Sigmoid colon (tissue), 7 donors: ENCODE data around the gene SARM1. TPM values are rescaled to one million over a fixed set of nuclear protein-coding genes. Genes with fewer than 3 reads are reported as not detected.
A peak's percentile ranks its signal among the peaks of the same experiment; 100 is the strongest.

Experiments
- DNase-seq: peaks from one replicate; pipeline ENCODE4 v3.0.0-alpha.2; 2019
- H3K27ac ChIP-seq, 4 donors: fragments of 200-600 bp; sonication (generic); one replicate each; pipeline ENCODE4 v1.5.1; 2016 to 2019; ENCODE audit warnings: mild to moderate bottlenecking in 1 of 4
- H3K27me3 ChIP-seq, 3 donors: fragments of 200-600 bp; sonication (generic); one replicate each; pipeline ENCODE4 v1.5.1; 2019; ENCODE audit warnings: mild to moderate bottlenecking in 1 of 3
- H3K36me3 ChIP-seq, 4 donors: fragments of 200-600 bp; sonication (generic); one replicate each; pipeline ENCODE4 v1.5.1; 2016 to 2019
- H3K4me1 ChIP-seq, 4 donors: fragments of 200-600 bp; sonication (generic); one replicate each; pipeline ENCODE4 v1.5.1; 2017 to 2019
- H3K4me3 ChIP-seq, 4 donors: fragments of 200-600 bp; sonication (generic); one replicate each; pipeline ENCODE4 v1.5.1; 2017 to 2019; ENCODE audit warnings: mild to moderate bottlenecking in 2 of 4, moderate library complexity in 1 of 4
- H3K9me3 ChIP-seq, 4 donors: fragments of 200-600 bp in 3 of 4; sonication (generic) in 3 of 4; one replicate each; pipeline versions ENCODE4 v1.5.1 to v1.6.1; 2013 to 2019
- CTCF ChIP-seq, 4 experiments: fragments of 450-650 bp in 3 of 4; fragments of 200-600 bp in 1 of 4; IDR thresholded peaks; one replicate each; pipeline ENCODE4 v1.5.1; 2016 to 2019; ENCODE audit warnings: antibody characterized with exemption in 4 of 4, mild to moderate bottlenecking in 3 of 4, moderate library complexity in 2 of 4
- EP300 ChIP-seq, 4 donors: sonication (generic); formaldehyde crosslinking; IDR thresholded peaks; one replicate each; pipeline ENCODE4 v1.6.1; 2017; ENCODE audit warnings: antibody characterized with exemption in 4 of 4
- POLR2A ChIP-seq, 2 donors: fragments of 450-650 bp; IDR thresholded peaks; one replicate each; pipeline ENCODE4 v1.6.1; 2016; ENCODE audit warnings: antibody characterized with exemption in 2 of 2, mild to moderate bottlenecking in 2 of 2, moderate library complexity in 2 of 2
- POLR2AphosphoS5 ChIP-seq, 4 donors: sonication (generic); formaldehyde crosslinking; IDR thresholded peaks; one replicate each; pipeline ENCODE4 v1.6.1; 2017; ENCODE audit warnings: antibody characterized with exemption in 4 of 4
- WGBS, 2 donors: extraction: QIAGEN DNeasy Blood & Tissue Kit; methylation state at CpG; one replicate each; pipeline ENCODE4 v1.1.7; 2013; 5-methylcytosine and 5-hydroxymethylcytosine counted together
- intact Hi-C: fragments of 100-400 bp; cut with DNase I; formaldehyde crosslinking; loops from one replicate; pipeline ENCODE4 v1.15.1; 2023
- polyA plus RNA-seq, 3 donors: library from polyadenylated mRNA; stranded (reverse); fragments of 200-250 nt; gene quantifications; one replicate each; pipeline ENCODE4 v1.2.3, GENCODE V29; 2013
- total RNA-seq, 4 donors: library from RNA; depleted of rRNA; stranded (reverse); fragments of >200 nt; gene quantifications; one replicate each; pipeline ENCODE4 v1.1.0, GENCODE V29; 2016
- donor health status: healthy with polysubstance abuse.
- donor health status: Bipolar disorder and iron deficiency.
- donor health status: healthy.

SARM1 gene
- total and polyA plus RNA-seq, 7 donors = 3.5 to 13.3 (median 8.6) TPM

- no peak overlapping the region for H3K27ac ChIP-seq
- peaks cover 0 to 11% (median 0%) of the 10 kb centered on the region in 4 donors for H3K4me1 ChIP-seq
- no peaks in the 10 kb centered on the region for H3K27me3 ChIP-seq
- H3K4me3 ChIP-seq = no peak overlapping the region
- WGBS, 2 donors = 89% methylated on average over 9 of the region's 9 CpGs
- TF ChIP-seq CTCF (IDR thresholded peaks at IDR 0.05) (no peak), EP300 (IDR thresholded peaks at IDR 0.05) (no peak), POLR2AphosphoS5 (IDR thresholded peaks at IDR 0.05) (no peak), POLR2A (IDR thresholded peaks at IDR 0.05) (no peak)
- no peak for DNase-seq
- no peaks in the 10 kb centered on the region for H3K9me3 ChIP-seq
- peaks cover 49 to 96% (median 64%) of the 10 kb centered on the region in 4 donors for H3K36me3 ChIP-seq
- intact Hi-C loops = no loop called here
These were observed 27.5 kb upstream of the SARM1 start for GRCh38 chr17:28344011-28344410.

GRCh38 chr17:28344435-28344901 lies 27.0 kb upstream of the SARM1 start:
- no peak overlapping the region for H3K27ac ChIP-seq
- intact Hi-C loops = no loop called here
- H3K9me3 ChIP-seq = no peaks in the 10 kb centered on the region
- peaks cover 49 to 99% (median 64%) of the 10 kb centered on the region in 4 donors for H3K36me3 ChIP-seq
- TF ChIP-seq POLR2A (IDR thresholded peaks at IDR 0.05) = no peak
- no peak for TF ChIP-seq CTCF (IDR thresholded peaks at IDR 0.05)
- TF ChIP-seq EP300 (IDR thresholded peaks at IDR 0.05) = no peak
- no peak for TF ChIP-seq POLR2AphosphoS5 (IDR thresholded peaks at IDR 0.05)
- 93 to 94% methylated on average over 19 of the region's 19 CpGs for WGBS, 2 donors
- H3K27me3 ChIP-seq = no peaks in the 10 kb centered on the region
- no peak overlapping the region for H3K4me3 ChIP-seq
- H3K4me1 ChIP-seq = peaks cover 0 to 11% (median 0%) of the 10 kb centered on the region in 4 donors
- no peak for DNase-seq

- WGBS, 2 donors = 78 to 87% methylated on average over 13 of the region's 13 CpGs
- Histone ChIP-seq H3K27ac (no peak overlapping the region), H3K4me3 (no peak overlapping the region), H3K36me3 (peaks cover 48 to 99% (median 66%) of the 10 kb centered on the region in 4 donors), H3K4me1 (peaks cover 0 to 11% (median 0%) of the 10 kb centered on the region in 4 donors), H3K27me3 (no peaks in the 10 kb centered on the region), H3K9me3 (no peaks in the 10 kb centered on the region)
- intact Hi-C loops = no loop called here
- no peak for TF ChIP-seq POLR2AphosphoS5 (IDR thresholded peaks at IDR 0.05)
- TF ChIP-seq CTCF (IDR thresholded peaks at IDR 0.05) = no peak
- TF ChIP-seq EP300 (IDR thresholded peaks at IDR 0.05) = no peak
- no peak for TF ChIP-seq POLR2A (IDR thresholded peaks at IDR 0.05)
- DNase-seq = no peak
These were observed 25.9 kb upstream of the SARM1 start for GRCh38 chr17:28345419-28346198.

GRCh38 chr17:28346199-28346580 lies 25.3 kb upstream of the SARM1 start:
- no peaks in the 10 kb centered on the region for H3K27me3 ChIP-seq
- H3K36me3 ChIP-seq = peaks cover 45 to 99% (median 66%) of the 10 kb centered on the region in 4 donors
- peaks cover 0 to 11% (median 0%) of the 10 kb centered on the region in 4 donors for H3K4me1 ChIP-seq
- intact Hi-C loops = no loop called here
- no peak for DNase-seq
- H3K9me3 ChIP-seq = no peaks in the 10 kb centered on the region
- H3K27ac ChIP-seq = peak overlapping the region in 1 of 4 donors; percentile 24
- H3K4me3 ChIP-seq = no peak overlapping the region
- TF ChIP-seq EP300 (IDR thresholded peaks at IDR 0.05) = no peak
- no peak for TF ChIP-seq POLR2AphosphoS5 (IDR thresholded peaks at IDR 0.05)
- no peak for TF ChIP-seq CTCF (IDR thresholded peaks at IDR 0.05)
- no peak for TF ChIP-seq POLR2A (IDR thresholded peaks at IDR 0.05)
- 92 to 93% methylated on average over 2 of the region's 2 CpGs for WGBS, 2 donors
